Stimulated activated CD4-positive, alpha-beta T cell treated with anti-CD3 and anti-CD28 coated beads, Interleukin-4, amount 100 ng/mL, for 1 hour (primary cell): ENCODE results near the gene FAM210B.
"Not testable (repeated sequence)": the region's sequence is repeated elsewhere in the genome, so short reads cannot be mapped to it uniquely, and the experiment has no call there.

ENCODE experiments used
- DNase-seq: peaks from one replicate; pipeline ENCODE4 v3.0.0-alpha.2; 2020

Gene FAM210B

GRCh38 chr20:56393653-56394052, 34.9 kb downstream of the FAM210B start:
- no peak for DNase-seq

GRCh38 chr20:56395166-56395565, 36.4 kb downstream of the FAM210B start:
- DNase-seq: no peak

GRCh38 chr20:56400001-56400640, 41.3 kb downstream of the FAM210B start:
- DNase-seq: peak; percentile 37

- DNase-seq: no peak
These were observed 44.7 kb downstream of the FAM210B start for GRCh38 chr20:56403465-56403864.

GRCh38 chr20:56405356-56405755, 46.6 kb downstream of the FAM210B start:
- not testable (repeated sequence) for DNase-seq

- no peak for DNase-seq
These were observed 48.1 kb downstream of the FAM210B start for GRCh38 chr20:56406910-56407309.

GRCh38 chr20:56409521-56409920, 50.7 kb downstream of the FAM210B start:
- DNase-seq: no peak

- DNase-seq: no peak
These were observed 51.2 kb downstream of the FAM210B start for GRCh38 chr20:56409956-56410355.

- not testable (repeated sequence) for DNase-seq
These were observed 52.5 kb downstream of the FAM210B start for GRCh38 chr20:56411287-56411686.

- DNase-seq: no peak
These were observed 53.1 kb downstream of the FAM210B start, which contains the start of gene CASS4 for GRCh38 chr20:56411759-56412472. Gene CASS4, plus strand, starts transcription at chr20:56412260. Its CDS starts 199 bp downstream, at chr20:56412459.

- DNase-seq: no peak
These were observed 53.7 kb downstream of the FAM210B start for GRCh38 chr20:56412473-56412790.

- DNase-seq: no peak
These were observed 54.2 kb downstream of the FAM210B start for GRCh38 chr20:56412949-56413348.

- DNase-seq: peak; percentile 61
These were observed 56.3 kb downstream of the FAM210B start for GRCh38 chr20:56414842-56415765.

- no peak for DNase-seq
These were observed 58.6 kb downstream of the FAM210B start for GRCh38 chr20:56417402-56417801.

GRCh38 chr20:56417911-56418310, 59.1 kb downstream of the FAM210B start:
- DNase-seq: no peak
